GM18507 (cell line): ENCODE results near the gene TTC28.
A peak's percentile ranks its signal among the peaks of the same experiment; 100 is the strongest.
"Not testable (repeated sequence)": the region's sequence is repeated elsewhere in the genome, so short reads cannot be mapped to it uniquely, and the experiment has no call there.

Experiments
- DNase-seq: peaks from one replicate; pipeline ENCODE4 v3.0.0; 2011; ENCODE audit warnings: low read depth; ENCODE audit not compliant: insufficient read length; ENCODE audit errors: extremely low spot score
- FAIRE-seq: peaks from 2 replicates; lab custom pipeline; 2011; peaks lifted over from hg19 to GRCh38; lab: Jason Lieb, UNC

Gene TTC28

GRCh38 chr22:28678778-28679610 lies 646 bp downstream of the TTC28 start:
- DNase-seq, FAIRE-seq: not testable (repeated sequence)

GRCh38 chr22:28678170-28678569 lies 1.5 kb downstream of the TTC28 start:
- DNase-seq, FAIRE-seq: not testable (repeated sequence)

- DNase-seq: peak; percentile 26
- peak; percentile 24 for FAIRE-seq
Observed at GRCh38 chr22:28674121-28674563, 5.5 kb downstream of the TTC28 start.

- no peak for FAIRE-seq
- DNase-seq: no peak
Observed at GRCh38 chr22:28670756-28671155, 8.9 kb downstream of the TTC28 start.

GRCh38 chr22:28670161-28670560 lies 9.5 kb downstream of the TTC28 start:
- DNase-seq: no peak
- no peak for FAIRE-seq

- FAIRE-seq (no peak), DNase-seq (no peak)
Observed at GRCh38 chr22:28669387-28669786, 10.3 kb downstream of the TTC28 start.

- FAIRE-seq, DNase-seq: not testable (repeated sequence)
Observed at GRCh38 chr22:28663569-28663942, 16.1 kb downstream of the TTC28 start.

GRCh38 chr22:28658448-28658847 lies 21.2 kb downstream of the TTC28 start:
- DNase-seq (no peak), FAIRE-seq (no peak)

GRCh38 chr22:28656181-28656580 lies 23.5 kb downstream of the TTC28 start:
- no peak for DNase-seq
- FAIRE-seq: no peak

- FAIRE-seq: no peak
- DNase-seq: no peak
Observed at GRCh38 chr22:28650463-28650862, 29.2 kb downstream of the TTC28 start.

- DNase-seq: no peak
- no peak for FAIRE-seq
Observed at GRCh38 chr22:28648792-28649191, 30.8 kb downstream of the TTC28 start.

- DNase-seq: no peak
- no peak for FAIRE-seq
Observed at GRCh38 chr22:28647216-28647615, 32.4 kb downstream of the TTC28 start.

- FAIRE-seq (no peak), DNase-seq (no peak)
Observed at GRCh38 chr22:28639321-28639720, 40.3 kb downstream of the TTC28 start.

GRCh38 chr22:28637225-28637624 lies 42.4 kb downstream of the TTC28 start:
- DNase-seq (no peak), FAIRE-seq (no peak)

GRCh38 chr22:28630177-28630574 lies 49.5 kb downstream of the TTC28 start:
- DNase-seq (no peak), FAIRE-seq (no peak)

GRCh38 chr22:28629420-28630176 lies 50.0 kb downstream of the TTC28 start:
- no peak for FAIRE-seq
- DNase-seq: no peak

GRCh38 chr22:28628766-28629165 lies 50.9 kb downstream of the TTC28 start:
- no peak for FAIRE-seq
- DNase-seq: no peak

GRCh38 chr22:28627791-28628190 lies 51.8 kb downstream of the TTC28 start:
- DNase-seq (no peak), FAIRE-seq (no peak)

- FAIRE-seq: no peak
- DNase-seq: no peak
Observed at GRCh38 chr22:28620244-28620922, 59.3 kb downstream of the TTC28 start.

GRCh38 chr22:28619236-28619635 lies 60.4 kb downstream of the TTC28 start:
- no peak for DNase-seq
- no peak for FAIRE-seq
